DLD1 (cell line): Measurements from ENCODE around the gene CCNL1.
"Not testable (repeated sequence)": the region's sequence is repeated elsewhere in the genome, so short reads cannot be mapped to it uniquely, and the experiment has no call there.

Source experiments
- in situ Hi-C: cut with HindIII; loops from 2 replicates; pipeline ENCODE4 v1.10.0; 2017; ENCODE audit warnings: low sequenced_read_pairs

CCNL1 gene

GRCh38 chr3:157107644-157108133 is 52.3 kb downstream of the CCNL1 start:
- in situ Hi-C loops: no loop called here

GRCh38 chr3:157107037-157107436 is 52.9 kb downstream of the CCNL1 start:
- in situ Hi-C loops: no loop called here

GRCh38 chr3:157104928-157105652 is 54.9 kb downstream of the CCNL1 start:
- in situ Hi-C loops: no loop called here

GRCh38 chr3:157104521-157104920 is 55.4 kb downstream of the CCNL1 start:
- in situ Hi-C loops: no loop called here

GRCh38 chr3:157103860-157104259 is 56.1 kb downstream of the CCNL1 start:
- in situ Hi-C loops: no loop called here

- in situ Hi-C loops: no loop called here
Measured at GRCh38 chr3:157103280-157103679, 56.7 kb downstream of the CCNL1 start.

GRCh38 chr3:157102595-157102994 is 57.4 kb downstream of the CCNL1 start:
- in situ Hi-C loops: not testable (repeated sequence)

GRCh38 chr3:157102098-157102497 is 57.8 kb downstream of the CCNL1 start:
- in situ Hi-C loops: no loop called here

- in situ Hi-C loops: no loop called here
Measured at GRCh38 chr3:157101486-157101885, 58.5 kb downstream of the CCNL1 start.

GRCh38 chr3:157100608-157101396 is 59.1 kb downstream of the CCNL1 start:
- in situ Hi-C loops: no loop called here

GRCh38 chr3:157100096-157100477 is 59.9 kb downstream of the CCNL1 start:
- in situ Hi-C loops: no loop called here

GRCh38 chr3:157099326-157100095 is 60.4 kb downstream of the CCNL1 start:
- in situ Hi-C loops: no loop called here

GRCh38 chr3:157098823-157099185 is 61.1 kb downstream of the CCNL1 start:
- in situ Hi-C loops: no loop called here

- in situ Hi-C loops: no loop called here
Measured at GRCh38 chr3:157098121-157098822, 61.7 kb downstream of the CCNL1 start.
